HCT116 (cell line): Measurements from ENCODE around the gene MDFI. TPM values are rescaled to one million over a fixed set of nuclear protein-coding genes. Genes with fewer than 3 reads are reported as not detected.

Experiments
- ATAC-seq: fragments of 200-7000 bp; cut with Tn5 transposase; 2 replicates; pipeline ENCODE4 v1.9.1; 2020; ENCODE audit warnings: mild to moderate bottlenecking, moderate library complexity
- BruUV-seq: library from RNA; stranded (reverse); fragments of 400-500 nt; replicated peaks from 2 replicates; lab custom pipeline; 2021; lab: Mats Ljungman, UMichigan
- CTCF ChIA-PET: fragments of 300-600 bp; sonication (Branson Sonifier 250); formaldehyde crosslinking; loops from one replicate; lab custom pipeline; 2021; ENCODE audit warnings: antibody characterized with exemption; lab: Charles Lee
- POLR2A ChIA-PET: fragments of 300-600, 350-600 bp; sonication (Branson Sonifier 250); formaldehyde crosslinking; loops from one replicate; lab custom pipeline; 2021; ENCODE audit warnings: antibody characterized with exemption; lab: Charles Lee
- RAD21 ChIA-PET, 2 experiments: fragments of 300-600 bp; sonication (Branson Sonifier 250); formaldehyde crosslinking; loops; one replicate each; lab custom pipeline; 2023; ENCODE audit warnings: low total read pairs in 2 of 2; ENCODE audit not compliant: uncharacterized antibody in 2 of 2, unreplicated experiment in 2 of 2, low non-redundant PET in 1 of 2; lab: Charles Lee
- DNase-seq: peaks from one replicate; pipeline ENCODE4 v3.0.0-alpha.2; 2010; ENCODE audit warnings: low read depth, low spot score
- H2AFZ ChIP-seq: fragments of 200-600 bp; shearing (Covaris generic), sonication (generic); 2 replicates; pipeline ENCODE4 v1.6.1; 2017; ENCODE audit warnings: low read depth, mixed run types, mixed read lengths, antibody characterized with exemption, low read length; ENCODE audit not compliant: poor library complexity, severe bottlenecking
- H3K27ac ChIP-seq: 2 replicates; pipeline ENCODE4 v1.5.1; 2012; ENCODE audit warnings: low read depth, low read length
- H3K27me3 ChIP-seq: fragments of 200-600 bp; sonication (generic); 2 replicates; pipeline ENCODE4 v1.6.1; 2016; ENCODE audit warnings: mixed run types, low read length, mixed read lengths; ENCODE audit not compliant: insufficient read depth
- H3K36me3 ChIP-seq, 2 experiments: fragments of 200-500 bp in 1 of 2; fragments of 200-600 bp in 1 of 2; sonication (Bioruptor generic) in 1 of 2; sonication (generic) in 1 of 2; 2 replicates each; pipeline versions ENCODE4 v1.5.1 to v1.6.1; 2014 to 2016; ENCODE audit warnings: low read length in 2 of 2, inconsistent platforms in 1 of 2, mixed read lengths in 1 of 2, mixed run types in 1 of 2; ENCODE audit not compliant: insufficient read depth in 2 of 2, control insufficient read depth in 1 of 2
- H3K4me1 ChIP-seq, 2 experiments: fragments of 200-600 bp in 1 of 2; sonication (generic) in 1 of 2; 2 replicates each; pipeline versions ENCODE4 v1.5.1 to v1.6.1; 2012 to 2017; ENCODE audit warnings: low read length in 2 of 2, inconsistent platforms in 1 of 2, mild to moderate bottlenecking in 1 of 2, mixed read lengths in 1 of 2, mixed run types in 1 of 2, moderate library complexity in 1 of 2; ENCODE audit not compliant: insufficient read depth in 2 of 2, control insufficient read depth in 1 of 2
- H3K4me2 ChIP-seq: fragments of 200-600 bp; sonication (generic); 2 replicates; pipeline ENCODE4 v1.6.1; 2017; ENCODE audit warnings: mixed run types, low read length, mixed read lengths
- H3K4me3 ChIP-seq, 2 experiments: fragments of 200-600 bp in 1 of 2; sonication (generic) in 1 of 2; replicated peaks in 1 of 2; 2 replicates each; pipeline ENCODE4 v1.5.1; 2011 to 2016; ENCODE audit warnings: low read length in 2 of 2, control low read depth in 1 of 2, low read depth in 1 of 2, mild to moderate bottlenecking in 1 of 2, mixed read lengths in 1 of 2, mixed run types in 1 of 2
- H3K79me2 ChIP-seq: fragments of 200-600 bp; sonication (generic); 2 replicates; pipeline ENCODE4 v1.6.1; 2017; ENCODE audit warnings: mild to moderate bottlenecking, mixed run types, low read length, moderate library complexity, mixed read lengths; ENCODE audit not compliant: insufficient read depth
- H3K9ac ChIP-seq: fragments of 200-600 bp; sonication (generic); 2 replicates; pipeline ENCODE4 v1.6.1; 2016; ENCODE audit warnings: low read length, mixed read lengths
- H3K9me2 ChIP-seq: fragments of 200-600 bp; sonication (generic), shearing (Covaris generic); 2 replicates; pipeline ENCODE4 v1.6.1; 2017; ENCODE audit warnings: mixed run types, mild to moderate bottlenecking, moderate library complexity; ENCODE audit not compliant: insufficient read depth
- H3K9me3 ChIP-seq, 2 experiments: fragments of 200-500 bp in 1 of 2; fragments of 200-600 bp in 1 of 2; sonication (Bioruptor generic) in 1 of 2; sonication (generic) in 1 of 2; 2 replicates each; pipeline ENCODE4 v1.6.1; 2014 to 2017; ENCODE audit warnings: low read length in 2 of 2, mixed read lengths in 2 of 2, inconsistent platforms in 1 of 2, low read depth in 1 of 2, mild to moderate bottlenecking in 1 of 2, mixed run types in 1 of 2, moderate library complexity in 1 of 2; ENCODE audit not compliant: control insufficient read depth in 1 of 2, insufficient read depth in 1 of 2
- H4K20me1 ChIP-seq: fragments of 200-600 bp; sonication (generic), shearing (Covaris generic); 2 replicates; pipeline ENCODE4 v1.6.1; 2017; ENCODE audit warnings: mixed run types, mild to moderate bottlenecking, moderate library complexity; ENCODE audit not compliant: insufficient read depth
- EGR1 ChIP-seq: IDR thresholded peaks from 2 replicates; pipeline ENCODE4 v1.6.1; 2012; ENCODE audit warnings: low read depth
- JUND ChIP-seq: IDR thresholded peaks from 2 replicates; pipeline ENCODE4 v1.6.1; 2012
- YY1 ChIP-seq: IDR thresholded peaks from 2 replicates; pipeline ENCODE4 v1.6.1; 2011; ENCODE audit warnings: low read length, low read depth, moderate library complexity, mild to moderate bottlenecking; ENCODE audit not compliant: insufficient replicate concordance; ENCODE audit errors: extremely low read depth
- intact Hi-C: fragments of 100-400 bp; cut with micrococcal nuclease; formaldehyde crosslinking; loops from 2 replicates; pipeline ENCODE4 v1.10.0; 2022
- total RNA-seq: library from RNA; stranded (reverse); gene quantifications from one replicate; pipeline ENCODE4 v1.2.1, GENCODE V29; 2021; ENCODE audit not compliant: unreplicated experiment
- TF ChIP-seq, protein P1 (sequence below), 3 experiments: fragments of 200-600 bp in 1 of 3; sonication (generic) in 1 of 3; IDR thresholded peaks in 2 of 3; conservative IDR thresholded peaks in 1 of 3; 2 replicates each; pipeline ENCODE4 v1.5.1; 2012 to 2017; ENCODE audit warnings: low read depth in 2 of 3, low read length in 2 of 3, antibody characterized with exemption in 1 of 3, borderline replicate concordance in 1 of 3, control low read depth in 1 of 3, mild to moderate bottlenecking in 1 of 3, mixed read lengths in 1 of 3, mixed run types in 1 of 3, moderate library complexity in 1 of 3; ENCODE audit not compliant: insufficient read depth in 1 of 3
- TF ChIP-seq, protein P2 (sequence below): IDR thresholded peaks from 2 replicates; pipeline ENCODE4 v1.6.1; 2012; ENCODE audit warnings: low read depth
- TF ChIP-seq, protein P3 (sequence below): IDR thresholded peaks from 2 replicates; pipeline ENCODE4 v1.6.1; 2012

The MDFI gene
- total RNA-seq, 1 experiment from 2014 or later = 35.5 TPM

DNA sequence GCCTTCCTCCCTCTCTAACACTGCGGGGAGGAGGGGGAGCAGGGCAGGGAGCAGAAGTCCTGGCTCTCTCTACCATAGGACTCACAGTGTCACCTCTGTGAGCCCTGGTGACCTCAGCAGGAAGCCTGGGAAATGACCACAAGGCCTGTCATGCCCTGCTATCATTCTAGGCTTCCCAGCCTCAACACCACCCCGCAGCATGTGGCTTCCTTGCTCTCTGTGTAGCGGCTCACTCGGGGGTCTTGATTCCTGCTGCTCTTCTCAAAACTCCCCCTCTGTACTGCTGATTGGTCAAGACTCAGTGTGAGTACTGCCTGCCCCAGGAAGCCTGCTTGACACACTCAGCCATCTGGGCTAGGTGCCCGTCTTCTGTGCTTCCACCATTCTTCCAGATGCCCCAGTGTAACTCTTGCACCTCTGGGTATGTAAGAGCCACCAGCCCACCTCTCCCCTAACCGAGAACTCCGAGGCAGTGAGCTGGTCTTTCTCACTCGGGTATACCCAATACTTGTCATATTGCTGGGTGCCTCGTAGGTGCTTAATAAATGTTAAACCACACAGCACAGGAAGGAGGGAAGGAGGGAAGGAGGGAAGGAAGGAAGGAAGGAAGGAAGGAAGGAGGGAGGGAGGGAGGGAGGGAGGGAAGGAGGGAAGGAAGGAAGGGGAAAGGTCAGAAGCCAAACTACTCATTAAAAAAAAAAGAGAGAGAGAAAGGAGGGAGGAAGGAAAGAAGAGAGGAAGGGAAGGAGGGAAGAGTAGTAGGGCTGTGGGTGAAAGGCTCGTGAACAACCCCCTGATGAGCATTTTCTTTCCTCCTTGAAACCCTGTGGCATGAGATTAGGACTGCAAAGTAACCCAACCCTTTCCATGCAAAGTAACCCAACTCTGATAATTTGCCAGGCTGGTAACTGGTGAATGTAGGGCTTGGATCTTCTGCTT, 5.0 kb downstream of the MDFI start:
- H3K27me3 ChIP-seq = no peaks in the 10 kb centered on the region
- no peak for DNase-seq
- H3K4me1 ChIP-seq = peaks cover 11 to 16% of the 10 kb centered on the region in 2 experiments
- 0 out of 4 replicates have a peak, but pooled peaks cover 3 to 5% of the 10 kb centered on the region in 2 experiments for H3K36me3 ChIP-seq
- TF ChIP-seq, protein P1, sequence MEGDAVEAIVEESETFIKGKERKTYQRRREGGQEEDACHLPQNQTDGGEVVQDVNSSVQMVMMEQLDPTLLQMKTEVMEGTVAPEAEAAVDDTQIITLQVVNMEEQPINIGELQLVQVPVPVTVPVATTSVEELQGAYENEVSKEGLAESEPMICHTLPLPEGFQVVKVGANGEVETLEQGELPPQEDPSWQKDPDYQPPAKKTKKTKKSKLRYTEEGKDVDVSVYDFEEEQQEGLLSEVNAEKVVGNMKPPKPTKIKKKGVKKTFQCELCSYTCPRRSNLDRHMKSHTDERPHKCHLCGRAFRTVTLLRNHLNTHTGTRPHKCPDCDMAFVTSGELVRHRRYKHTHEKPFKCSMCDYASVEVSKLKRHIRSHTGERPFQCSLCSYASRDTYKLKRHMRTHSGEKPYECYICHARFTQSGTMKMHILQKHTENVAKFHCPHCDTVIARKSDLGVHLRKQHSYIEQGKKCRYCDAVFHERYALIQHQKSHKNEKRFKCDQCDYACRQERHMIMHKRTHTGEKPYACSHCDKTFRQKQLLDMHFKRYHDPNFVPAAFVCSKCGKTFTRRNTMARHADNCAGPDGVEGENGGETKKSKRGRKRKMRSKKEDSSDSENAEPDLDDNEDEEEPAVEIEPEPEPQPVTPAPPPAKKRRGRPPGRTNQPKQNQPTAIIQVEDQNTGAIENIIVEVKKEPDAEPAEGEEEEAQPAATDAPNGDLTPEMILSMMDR (IDR thresholded peaks at IDR 0.05 in 2 of 3, conservative IDR thresholded peaks at IDR 0.05 in 1 of 3; ENCODE audit: borderline replicate concordance in 1 of 3, insufficient read depth in 1 of 3, low read depth in 2 of 3, low read length in 2 of 3) = no peak
- TF ChIP-seq, protein P2, sequence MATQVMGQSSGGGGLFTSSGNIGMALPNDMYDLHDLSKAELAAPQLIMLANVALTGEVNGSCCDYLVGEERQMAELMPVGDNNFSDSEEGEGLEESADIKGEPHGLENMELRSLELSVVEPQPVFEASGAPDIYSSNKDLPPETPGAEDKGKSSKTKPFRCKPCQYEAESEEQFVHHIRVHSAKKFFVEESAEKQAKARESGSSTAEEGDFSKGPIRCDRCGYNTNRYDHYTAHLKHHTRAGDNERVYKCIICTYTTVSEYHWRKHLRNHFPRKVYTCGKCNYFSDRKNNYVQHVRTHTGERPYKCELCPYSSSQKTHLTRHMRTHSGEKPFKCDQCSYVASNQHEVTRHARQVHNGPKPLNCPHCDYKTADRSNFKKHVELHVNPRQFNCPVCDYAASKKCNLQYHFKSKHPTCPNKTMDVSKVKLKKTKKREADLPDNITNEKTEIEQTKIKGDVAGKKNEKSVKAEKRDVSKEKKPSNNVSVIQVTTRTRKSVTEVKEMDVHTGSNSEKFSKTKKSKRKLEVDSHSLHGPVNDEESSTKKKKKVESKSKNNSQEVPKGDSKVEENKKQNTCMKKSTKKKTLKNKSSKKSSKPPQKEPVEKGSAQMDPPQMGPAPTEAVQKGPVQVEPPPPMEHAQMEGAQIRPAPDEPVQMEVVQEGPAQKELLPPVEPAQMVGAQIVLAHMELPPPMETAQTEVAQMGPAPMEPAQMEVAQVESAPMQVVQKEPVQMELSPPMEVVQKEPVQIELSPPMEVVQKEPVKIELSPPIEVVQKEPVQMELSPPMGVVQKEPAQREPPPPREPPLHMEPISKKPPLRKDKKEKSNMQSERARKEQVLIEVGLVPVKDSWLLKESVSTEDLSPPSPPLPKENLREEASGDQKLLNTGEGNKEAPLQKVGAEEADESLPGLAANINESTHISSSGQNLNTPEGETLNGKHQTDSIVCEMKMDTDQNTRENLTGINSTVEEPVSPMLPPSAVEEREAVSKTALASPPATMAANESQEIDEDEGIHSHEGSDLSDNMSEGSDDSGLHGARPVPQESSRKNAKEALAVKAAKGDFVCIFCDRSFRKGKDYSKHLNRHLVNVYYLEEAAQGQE = no peak
- TF ChIP-seq JUND = no peak
- TF ChIP-seq, protein P3, sequence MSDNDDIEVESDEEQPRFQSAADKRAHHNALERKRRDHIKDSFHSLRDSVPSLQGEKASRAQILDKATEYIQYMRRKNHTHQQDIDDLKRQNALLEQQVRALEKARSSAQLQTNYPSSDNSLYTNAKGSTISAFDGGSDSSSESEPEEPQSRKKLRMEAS = no peak
- TF ChIP-seq EGR1 = no peak
- no peak for TF ChIP-seq YY1
- POLR2A ChIA-PET = no interaction called here
- CTCF ChIA-PET = no interaction called here
- RAD21 ChIA-PET = no interaction called here
- no peak overlapping the region for H3K9ac ChIP-seq
- H3K4me3 ChIP-seq = no peak overlapping the region
- intact Hi-C loops = no loop called here
- no peak overlapping the region for H2AFZ ChIP-seq
- H3K4me2 ChIP-seq = no peak overlapping the region
- no peaks in the 10 kb centered on the region for H4K20me1 ChIP-seq
- ATAC-seq = no peak
- no peaks in the 10 kb centered on the region for H3K9me3 ChIP-seq
- H3K27ac ChIP-seq = no peak overlapping the region
- no TSS peak for BruUV-seq
- H3K9me2 ChIP-seq = no peaks in the 10 kb centered on the region
- H3K79me2 ChIP-seq = no peaks in the 10 kb centered on the region
